K562 (cell line): Measurements from ENCODE around the gene LDB2. TPM values are rescaled to one million over a fixed set of nuclear protein-coding genes. Genes with fewer than 3 reads are reported as not detected.

Experiments
- ATAC-seq: fragments of 200-7000 bp; cut with Tn5 transposase; 3 replicates; pipeline ENCODE4 v1.9.1; 2020; ENCODE audit warnings: moderate library complexity
- BruUV-seq: library from RNA; stranded (reverse); fragments of 400-500 nt; replicated peaks from 2 replicates; lab custom pipeline; 2021; lab: Mats Ljungman, UMichigan
- CTCF ChIA-PET: fragments of 300-600 bp; formaldehyde crosslinking; extraction: SDS; loops from one replicate; lab custom pipeline; 2021; ENCODE audit warnings: low intra/inter-chr PET ratio; lab: Yijun Ruan, JAX
- POLR2A ChIA-PET: fragments of 300-600, 350-650 bp; sonication (Branson Sonifier 250); formaldehyde crosslinking; extraction: SDS; loops from one replicate; lab custom pipeline; 2021; ENCODE audit warnings: antibody characterized with exemption, inconsistent platforms; lab: Yijun Ruan, JAX
- DNase-seq, 4 experiments: peaks; one replicate each; pipeline versions ENCODE4 v3.0.0 to v3.0.0-alpha.2; 2011 to 2018; ENCODE audit warnings: low spot score in 3 of 4, mixed read lengths in 3 of 4; ENCODE audit errors: extremely low read depth in 1 of 4
- FAIRE-seq: peaks from 2 replicates; lab custom pipeline; 2011; peaks lifted over from hg19 to GRCh38; lab: Jason Lieb, UNC
- H2AFZ ChIP-seq: 2 replicates; pipeline ENCODE4 v1.6.0; 2011; ENCODE audit warnings: low read depth, low read length, control low read depth, inconsistent platforms
- H3K27ac ChIP-seq: fragments of 200-600 bp; 3 replicates; pipeline ENCODE4 v1.8.0; 2011; ENCODE audit warnings: low read depth, mild to moderate bottlenecking, control low read depth, inconsistent platforms, low read length, moderate library complexity, mixed read lengths; ENCODE audit errors: extremely low read depth
- H3K27me3 ChIP-seq, 2 experiments: fragments of 300-600 bp in 1 of 2; 2 replicates in 1 of 2; 3 replicates in 1 of 2; pipeline versions ENCODE4 v1.6.0 to v1.8.0; 2011; ENCODE audit warnings: inconsistent platforms in 2 of 2, low read length in 2 of 2, mild to moderate bottlenecking in 1 of 2, mixed read lengths in 1 of 2, moderate library complexity in 1 of 2; ENCODE audit not compliant: control insufficient read depth in 2 of 2, insufficient read depth in 2 of 2
- H3K36me3 ChIP-seq: fragments of 300-600 bp; 3 replicates; pipeline ENCODE4 v1.8.0; 2011; ENCODE audit warnings: mild to moderate bottlenecking, low read length, inconsistent platforms; ENCODE audit not compliant: control insufficient read depth, insufficient read depth
- H3K4me1 ChIP-seq, 2 experiments: fragments of 200-600 bp in 1 of 2; replicated peaks in 1 of 2; 2 replicates in 1 of 2; 3 replicates in 1 of 2; pipeline versions ENCODE4 v1.5.1 to v1.8.0; 2011; ENCODE audit warnings: inconsistent platforms in 2 of 2, low read length in 2 of 2, mild to moderate bottlenecking in 1 of 2, mixed read lengths in 1 of 2, moderate library complexity in 1 of 2; ENCODE audit not compliant: control insufficient read depth in 2 of 2, insufficient read depth in 2 of 2
- H3K4me2 ChIP-seq: 2 replicates; pipeline ENCODE4 v1.6.1; 2011; ENCODE audit warnings: low read length, control low read depth, inconsistent platforms, mixed read lengths; ENCODE audit not compliant: insufficient read depth
- H3K4me3 ChIP-seq: fragments of 200-600 bp; sonication (generic), shearing (Covaris generic); 2 replicates; pipeline ENCODE4 v1.5.1; 2016; ENCODE audit warnings: control low read depth, inconsistent platforms
- H3K79me2 ChIP-seq: fragments of 200-600 bp; 3 replicates; pipeline ENCODE4 v1.8.0; 2011; ENCODE audit warnings: low read length, inconsistent platforms; ENCODE audit not compliant: control insufficient read depth, insufficient read depth
- H3K9ac ChIP-seq, 2 experiments: 2 replicates each; pipeline versions ENCODE4 v1.6.0 to v1.6.1; 2011; ENCODE audit warnings: low read depth in 2 of 2, low read length in 2 of 2, control low read depth in 1 of 2, inconsistent platforms in 1 of 2, mild to moderate bottlenecking in 1 of 2, mixed read lengths in 1 of 2; ENCODE audit not compliant: insufficient read depth in 1 of 2
- H3K9me1 ChIP-seq: one replicate; pipeline ENCODE4 v1.6.0; 2011; ENCODE audit warnings: inconsistent platforms, mild to moderate bottlenecking, low read length, moderate library complexity; ENCODE audit not compliant: control insufficient read depth, insufficient read depth
- H3K9me3 ChIP-seq: replicated peaks from 2 replicates; pipeline ENCODE4 v1.5.1; 2011; ENCODE audit warnings: low read depth, low read length, inconsistent platforms; ENCODE audit not compliant: control insufficient read depth, insufficient read depth
- H4K20me1 ChIP-seq: replicated peaks from 2 replicates; pipeline ENCODE4 v1.6.1; 2011; ENCODE audit warnings: low read length, inconsistent platforms, mixed read lengths; ENCODE audit not compliant: control insufficient read depth, insufficient read depth
- ATF6 ChIP-seq: sonication (generic); formaldehyde crosslinking; IDR thresholded peaks from 2 replicates; pipeline ENCODE4 v1.4.0; 2020; ENCODE audit warnings: mild to moderate bottlenecking, missing genetic modification reagents
- CEBPG ChIP-seq, 3 experiments: fragments of 200-800 bp in 1 of 3; sonication (Bioruptor generic) in 1 of 3; sonication (generic) in 1 of 3; formaldehyde crosslinking in 1 of 3; IDR thresholded peaks in 2 of 3; conservative IDR thresholded peaks in 1 of 3; 2 replicates each; pipeline versions ENCODE4 v1.6.1 to v1.8.0; 2016 to 2022; ENCODE audit warnings: missing compliant biosample characterization in 2 of 3, missing genetic modification characterization in 2 of 3, mild to moderate bottlenecking in 1 of 3, missing genetic modification reagents in 1 of 3
- PHB ChIP-seq: fragments of 250-450 bp; sonication (Bioruptor Pico); IDR thresholded peaks from 2 replicates; pipeline ENCODE4 v1.5.0; 2021
- TGIF2 ChIP-seq: sonication (generic); formaldehyde crosslinking; IDR thresholded peaks from 2 replicates; pipeline ENCODE4 v1.8.1; 2022; ENCODE audit warnings: mild to moderate bottlenecking, missing genetic modification reagents, moderate library complexity
- XRCC4 ChIP-seq: IDR thresholded peaks from one replicate; pipeline ENCODE4 v1.6.1; 2011; ENCODE audit not compliant: insufficient read depth, insufficient read length; ENCODE audit errors: extremely low read depth
- WGBS: fragments of 100-300 bp; shearing (Covaris generic); methylation state at CpG from one replicate; pipeline ENCODE4 v1.1.6; 2016; ENCODE audit warnings: low coverage, mixed read lengths; ENCODE audit not compliant: insufficient coverage; ENCODE audit errors: missing lambda C conversion rate; 5-methylcytosine and 5-hydroxymethylcytosine counted together
- in situ Hi-C: fragments of 300-500 bp; cut with MboI; formaldehyde crosslinking; loops from 4 replicates; pipeline ENCODE4 v1.15.0; 2018; ENCODE audit warnings: inconsistent platforms, mixed read lengths
- intact Hi-C: fragments of 100-400 bp; cut with micrococcal nuclease; formaldehyde crosslinking; loops from 2 replicates; pipeline ENCODE4 v1.14.2; 2022
- polyA plus RNA-seq, 8 experiments: library from polyadenylated mRNA; depleted of rRNA in 4 of 8; stranded (reverse) in 5 of 8; unstranded in 3 of 8; fragments of >200 nt; fragmentation: Nextera tagmentation in 2 of 8; fragmentation: Illumina TruSeq in 1 of 8; extraction: Ambion mirVana in 2 of 8; extraction: Trizol in 1 of 8; gene quantifications; 2 replicates each; pipeline versions ENCODE4 v1.2.1 to v1.2.3, GENCODE V29; 2011 to 2014; ENCODE audit warnings: inconsistent platforms in 1 of 8, missing spikeins in 1 of 8
- total RNA-seq, 7 experiments: library from RNA; depleted of rRNA in 6 of 7; stranded (reverse); fragments of >200 nt in 6 of 7; fragmentation: Illumina TruSeq in 2 of 7; extraction: Trizol in 2 of 7; gene quantifications; 2 replicates each; pipeline versions ENCODE4 v1.2.1 to v1.2.3, GENCODE V29; 2011 to 2021; ENCODE audit warnings: low replicate concordance in 1 of 7

The LDB2 gene
- total and polyA plus RNA-seq, 9 of the 15 experiments (the other 6 are each of a cell fraction or from before 2014, with no cell fraction given), result 0.10 to 0.20 TPM; not detected in 7

GRCh38 chr4:16801356-16801755 is 97.1 kb downstream of the LDB2 start:
- no peaks in the 10 kb centered on the region for H3K27me3 ChIP-seq
- no peaks in the 10 kb centered on the region for H3K9me1 ChIP-seq
- FAIRE-seq (no peak), DNase-seq (no peak), ATAC-seq (no peak)
- POLR2A ChIA-PET, result no interaction called here
- no peak overlapping the region for H2AFZ ChIP-seq
- no peaks in the 10 kb centered on the region; a peak in 1 of 5 replicates for H3K4me1 ChIP-seq
- CTCF ChIA-PET, result no interaction called here
- H3K4me3 ChIP-seq, result no peak overlapping the region
- H4K20me1 ChIP-seq, result no peaks in the 10 kb centered on the region; the same call in 1 of the 2 replicates
- intact Hi-C loops (no loop called here), in situ Hi-C loops (no loop called here)
- TF ChIP-seq TGIF2 (CRISPR knock-in tag) (no peak), CEBPG (CRISPR knock-in tag; IDR thresholded peaks at IDR 0.05) (no peak), CEBPG (tag; conservative IDR thresholded peaks at IDR 0.05 in 1 of 2, IDR thresholded peaks at IDR 0.05 in 1 of 2) (no peak), XRCC4 (no peak), ATF6 (no peak), PHB (CRISPR knock-in tag) (no peak)
- H3K79me2 ChIP-seq, result no peaks in the 10 kb centered on the region
- 0% methylated on average over 3 of the region's 3 CpGs for WGBS
- no peak overlapping the region for H3K4me2 ChIP-seq
- no peaks in the 10 kb centered on the region for H3K36me3 ChIP-seq
- no peaks in the 10 kb centered on the region for H3K9me3 ChIP-seq
- H3K9ac ChIP-seq, result no peak overlapping the region
- H3K27ac ChIP-seq, result no peak overlapping the region
- BruUV-seq, result no TSS peak
